IPS-NIHi11 (cell line): ENCODE data around the gene POLR3GL.

Experiments
- DNase-seq: peaks from one replicate; pipeline ENCODE4 v3.0.0; 2012; ENCODE audit warnings: mixed read lengths, low spot score

The POLR3GL gene

DNA sequence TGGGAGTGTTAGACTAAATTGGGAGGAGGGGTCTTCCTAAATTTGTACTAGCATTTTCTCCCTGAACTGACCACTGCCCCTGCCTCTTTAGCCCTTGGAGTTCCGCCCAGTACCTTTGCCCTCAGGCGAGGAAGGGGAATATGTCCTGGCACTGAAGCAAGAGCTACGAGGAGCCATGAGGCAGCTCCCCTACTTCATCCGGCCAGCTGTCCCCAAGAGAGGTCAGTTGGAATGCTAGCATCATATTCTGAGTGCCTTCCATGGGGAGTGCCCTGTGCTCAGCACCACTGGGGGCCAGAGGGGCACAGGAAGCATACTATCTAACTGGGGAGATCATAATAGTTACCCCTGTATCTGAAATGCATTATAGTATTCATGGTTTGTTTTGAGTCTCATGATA lies 10.7 kb downstream of the POLR3GL start:
- DNase-seq = no peak

GRCh38 chr1:145977016-145977415 lies 12.5 kb downstream of the POLR3GL start:
- DNase-seq = no peak

GRCh38 chr1:145977486-145978470 lies 13.3 kb downstream of the POLR3GL start:
- DNase-seq = peak; percentile 80

GRCh38 chr1:145978471-145978853 lies 14.0 kb downstream of the POLR3GL start:
- no peak for DNase-seq

DNA sequence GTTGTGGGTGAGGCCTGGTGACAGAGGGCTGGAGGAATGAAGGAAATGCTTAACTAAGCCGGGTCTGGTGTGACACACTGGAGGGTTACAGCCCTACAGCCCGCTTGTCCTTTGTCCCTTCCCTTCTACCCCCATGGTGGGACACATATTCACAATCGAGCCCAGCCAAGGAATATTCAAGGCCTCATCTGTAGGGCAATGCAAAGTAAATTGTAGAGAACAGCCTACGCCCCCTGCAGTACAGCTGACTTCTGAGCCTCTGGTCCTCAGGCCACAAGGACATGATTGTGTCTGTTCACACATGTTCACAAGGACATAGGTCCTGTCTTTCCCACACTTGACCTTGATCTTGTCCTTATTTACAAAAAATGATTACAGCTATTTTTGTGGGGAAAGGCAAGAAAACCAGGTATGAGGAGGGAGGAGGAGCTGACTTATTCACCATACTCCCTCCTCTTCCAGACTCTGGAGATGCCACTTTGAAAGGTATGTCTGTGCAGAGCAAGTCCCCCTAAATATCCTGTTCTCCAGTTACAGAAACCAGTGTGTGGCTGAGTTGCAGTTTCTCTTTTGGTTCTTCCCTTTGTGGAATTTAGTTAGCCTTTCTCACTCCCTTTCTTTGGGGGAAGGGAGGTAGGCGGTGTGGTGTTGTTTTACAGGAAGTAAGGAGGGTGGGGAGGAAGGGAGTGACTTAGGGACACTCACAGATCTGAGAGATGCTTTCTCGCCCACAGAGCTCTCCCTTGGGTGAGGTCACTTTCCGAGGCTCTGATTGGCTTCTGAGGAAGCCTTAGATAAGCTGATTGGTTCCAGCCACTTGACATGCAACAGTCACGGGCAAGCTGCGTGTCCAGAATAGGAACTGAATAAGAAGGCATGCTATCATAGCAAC lies 14.6 kb downstream of the POLR3GL start:
- DNase-seq = peak; percentile 88

- no peak for DNase-seq
Measured at GRCh38 chr1:145979746-145980456, 15.4 kb downstream of the POLR3GL start.

DNA sequence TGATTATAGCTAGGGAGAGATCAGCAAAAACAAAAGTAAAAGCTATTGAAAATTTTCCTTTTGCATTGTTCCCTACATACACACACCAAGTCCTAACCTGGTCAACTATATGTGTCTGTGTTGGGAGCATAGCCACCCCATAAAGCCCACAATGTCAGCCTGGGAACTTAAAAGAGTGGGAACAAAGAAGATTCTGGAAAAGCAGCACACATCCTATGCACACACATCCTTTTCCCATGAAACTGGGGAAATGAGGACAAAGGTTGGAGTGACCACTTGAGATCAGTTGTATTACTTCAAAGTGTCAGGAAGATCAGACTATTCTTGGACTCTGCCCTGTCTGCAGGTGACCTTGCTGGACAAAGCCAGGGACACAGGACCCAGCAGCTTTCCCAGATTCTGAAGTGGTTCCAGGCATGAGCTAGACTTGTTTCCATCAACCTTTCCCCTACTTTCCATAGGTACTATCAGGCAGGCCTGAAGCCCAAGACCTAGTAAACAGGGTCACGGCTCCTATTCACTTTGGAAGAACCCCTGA lies 16.0 kb downstream of the POLR3GL start:
- DNase-seq = no peak

DNA sequence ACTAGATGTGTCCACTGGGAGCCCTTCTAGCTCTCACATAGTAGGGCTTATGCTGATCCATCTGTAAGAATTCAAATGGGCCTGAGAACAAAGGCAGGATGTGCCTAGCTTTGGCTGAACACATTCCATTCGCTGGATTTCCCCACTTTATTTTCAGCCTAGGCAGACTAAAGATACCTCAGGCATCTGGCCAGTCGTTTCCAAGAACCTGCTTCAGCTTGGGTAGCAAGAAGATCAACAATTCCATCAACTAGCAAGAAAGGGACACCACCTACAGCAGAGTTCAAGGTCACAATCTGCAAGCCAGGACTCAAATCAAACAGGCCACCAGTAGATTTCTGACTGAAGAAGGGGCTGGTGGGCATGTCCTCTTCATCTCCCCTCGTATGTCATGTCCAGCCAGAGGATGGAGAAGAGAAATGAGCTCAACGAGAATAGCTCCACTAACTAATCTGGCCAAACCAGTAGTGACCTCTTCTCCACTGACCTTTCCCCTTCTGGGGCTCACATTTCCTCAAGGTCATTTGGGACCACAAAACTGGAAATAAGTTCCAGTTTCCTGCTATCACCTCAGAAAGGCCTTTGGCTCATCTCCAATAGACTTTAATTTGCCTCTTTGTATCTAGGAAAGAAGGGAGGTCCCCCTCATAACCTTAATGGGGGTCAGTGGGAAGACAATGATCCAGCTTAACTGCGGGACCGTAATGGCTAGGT lies 17.7 kb downstream of the POLR3GL start:
- DNase-seq = no peak

DNA sequence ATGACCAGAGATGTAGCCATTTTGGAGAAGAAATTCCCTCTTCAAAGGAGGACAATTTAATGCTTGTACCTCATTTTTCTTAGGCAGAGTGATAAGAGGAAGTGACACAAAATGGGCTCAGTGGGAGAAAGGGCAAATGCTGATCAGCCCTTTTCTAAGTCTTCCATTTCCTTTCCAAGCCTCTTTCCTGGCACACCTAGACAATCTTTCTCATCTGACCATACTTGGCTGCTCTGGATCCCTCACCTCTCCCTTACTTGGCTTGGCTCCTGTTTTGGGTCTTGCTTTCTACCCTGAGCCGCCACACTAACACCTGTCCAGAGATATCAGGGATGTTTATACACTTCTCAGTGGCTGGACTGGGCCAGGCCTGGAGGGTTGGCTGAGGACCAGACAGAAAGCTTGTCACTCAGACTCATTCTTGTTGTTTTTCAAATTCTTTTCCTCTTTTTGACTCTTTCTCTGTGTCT lies 18.8 kb downstream of the POLR3GL start:
- no peak for DNase-seq

- DNase-seq = no peak
Measured at GRCh38 chr1:145983960-145984830, 19.7 kb downstream of the POLR3GL start.

DNA sequence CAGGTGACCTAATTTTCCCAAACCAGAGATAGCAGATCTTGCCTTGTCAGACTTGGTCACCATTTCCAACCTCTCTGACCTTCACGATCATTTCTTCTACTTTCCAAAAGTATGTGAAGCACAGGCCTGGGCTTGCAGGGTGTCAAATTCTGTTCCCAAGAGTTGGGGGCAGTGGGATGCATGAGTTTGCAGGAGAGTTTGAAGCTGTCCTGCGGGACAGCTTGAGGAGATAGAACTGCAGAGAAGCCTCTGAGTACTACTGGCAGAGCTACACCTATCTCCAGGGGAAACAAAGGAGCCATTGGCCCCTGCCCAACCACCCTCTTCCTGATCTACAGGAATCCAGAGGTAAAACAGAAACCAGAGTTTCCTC lies 20.6 kb downstream of the POLR3GL start:
- DNase-seq = no peak

- no peak for DNase-seq
Measured at GRCh38 chr1:145985502-145986439, 21.3 kb downstream of the POLR3GL start.

DNA sequence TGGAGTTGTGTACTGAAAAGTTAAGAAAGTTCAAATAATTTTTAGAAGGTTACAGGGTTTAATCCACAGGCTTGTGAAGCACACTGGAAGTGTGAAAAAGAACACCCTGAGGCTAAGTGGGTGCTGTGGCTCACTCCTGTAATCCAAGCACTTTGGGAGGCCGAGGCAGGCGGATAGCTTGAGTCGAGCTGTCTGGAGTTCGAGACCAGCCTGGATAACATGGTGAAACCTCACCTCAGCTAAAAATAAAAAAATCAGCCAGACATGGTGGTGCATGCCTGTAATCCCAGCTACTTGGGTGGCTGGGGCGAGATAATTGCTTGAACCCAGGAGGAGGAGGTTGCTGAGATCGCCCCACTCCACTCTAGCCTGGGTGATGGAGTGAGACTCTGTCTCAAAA lies 22.1 kb downstream of the POLR3GL start:
- DNase-seq = no peak

DNA sequence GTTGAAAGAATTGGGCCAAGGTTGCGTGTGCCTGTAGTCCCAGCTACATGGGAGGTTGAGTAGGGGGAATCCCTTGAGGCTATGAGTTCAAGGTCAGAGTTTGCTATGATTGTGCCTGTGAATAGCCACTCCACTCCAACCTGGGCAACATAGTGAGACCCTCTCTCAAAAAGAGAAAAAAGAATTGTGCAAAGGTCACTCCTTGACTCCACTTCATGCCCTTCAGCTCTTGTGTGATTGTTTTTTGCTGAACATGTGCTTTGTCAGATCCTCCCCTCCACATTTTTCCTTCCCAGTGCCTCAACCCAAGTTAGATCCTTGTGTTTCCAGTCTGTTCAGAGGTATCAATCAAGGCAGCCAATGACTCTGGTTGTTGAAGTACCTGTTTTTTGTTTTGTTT lies 23.4 kb downstream of the POLR3GL start:
- no peak for DNase-seq

- DNase-seq = no peak
Measured at GRCh38 chr1:145988773-145989172, 24.3 kb downstream of the POLR3GL start.

- no peak for DNase-seq
Measured at GRCh38 chr1:145990249-145990855, 25.9 kb downstream of the POLR3GL start.

DNA sequence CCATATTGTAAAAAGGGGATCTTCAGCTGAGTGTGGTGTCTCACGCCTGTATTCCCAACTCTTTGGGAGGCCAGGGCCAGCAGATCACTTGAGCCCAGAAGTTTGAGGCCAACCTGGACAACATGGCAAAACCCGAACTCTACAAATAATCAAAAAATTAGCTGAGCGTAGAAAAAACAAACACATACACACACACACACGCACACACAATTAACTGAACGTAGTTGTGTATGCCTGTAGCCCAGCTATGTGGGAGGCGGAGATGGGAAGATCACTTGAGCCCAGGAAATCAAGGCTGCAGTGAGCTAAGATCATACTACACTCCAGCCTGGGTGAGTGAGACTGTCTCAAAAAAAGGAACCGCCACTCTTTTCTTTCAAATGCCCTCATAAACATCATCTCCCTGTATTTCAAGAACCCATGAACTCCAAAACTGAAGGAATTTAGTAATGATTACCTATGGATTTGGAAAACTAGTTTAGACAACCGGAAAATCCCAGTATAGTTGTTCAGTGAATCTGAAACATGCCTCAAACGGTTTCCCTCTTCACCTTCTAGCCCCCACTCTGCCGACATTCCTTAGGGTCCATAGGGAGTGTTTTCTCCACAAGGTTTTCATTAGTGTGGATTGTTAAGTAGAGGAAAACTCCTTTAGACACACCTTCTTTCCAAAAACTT lies 27.4 kb downstream of the POLR3GL start:
- no peak for DNase-seq

DNA sequence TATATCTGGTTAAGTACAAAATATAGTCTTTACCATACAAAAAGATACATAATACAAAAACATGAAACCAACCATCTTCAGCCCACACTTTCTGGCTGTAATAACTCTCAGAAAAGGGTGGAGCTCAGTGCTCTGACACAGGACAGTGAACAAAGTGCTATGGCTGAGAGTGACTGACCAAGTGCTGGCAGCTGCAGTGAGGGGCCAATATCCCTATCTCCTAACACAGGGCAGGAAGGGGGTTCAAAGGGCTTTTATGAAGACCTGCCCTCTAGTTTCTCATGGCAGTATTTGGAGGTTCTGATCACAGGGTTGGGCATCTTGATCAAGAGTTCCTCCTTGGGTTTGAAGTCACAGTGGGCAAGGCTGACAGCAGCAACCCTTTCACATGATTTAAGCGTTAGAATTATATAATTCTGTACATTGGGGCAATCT lies 28.0 kb downstream of the POLR3GL start:
- DNase-seq = no peak
